ENCODE measurements around the gene LIN9. TPM values are rescaled to one million over a fixed set of nuclear protein-coding genes. Genes with fewer than 3 reads are reported as not detected.

LIN9 gene
- total and polyA plus RNA-seq, 2 of the 13 experiments (the other 11 are each of a cell fraction or from before 2014, with no cell fraction given) = 3.0 to 10.0 TPM

- TF ChIP-seq SNAPC4 (CRISPR knock-in tag; IDR thresholded peaks at IDR 0.05) (no peak), ZNF337 (CRISPR knock-in tag; IDR thresholded peaks at IDR 0.05; ENCODE audit: borderline replicate concordance, low read depth) (no peak), DPF2 (CRISPR knock-in tag; IDR thresholded peaks at IDR 0.05; ENCODE audit: borderline replicate concordance, low read depth) (no peak), SYNCRIP (IDR thresholded peaks at IDR 0.05; ENCODE audit: insufficient read depth, low read depth, low read length) (no peak), SP5 (CRISPR knock-in tag; IDR thresholded peaks at IDR 0.05; ENCODE audit: borderline replicate concordance, low read depth) (no peak), CBFB (CRISPR knock-in tag; IDR thresholded peaks at IDR 0.05) (no peak), XBP1 (CRISPR knock-in tag; IDR thresholded peaks at IDR 0.05) (no peak), ZNF562 (CRISPR knock-in tag; IDR thresholded peaks at IDR 0.05; ENCODE audit: borderline replicate concordance) (no peak), ZMAT3 (CRISPR knock-in tag; conservative IDR thresholded peaks at IDR 0.05) (0 out of 2 replicates have a peak, but pooled peaks have one; percentile 37), TARDBP (CRISPR knock-in tag; IDR thresholded peaks at IDR 0.05) (peak; percentile 70; the same call in 1 of the 2 replicates), FOXJ3 (CRISPR knock-in tag; IDR thresholded peaks at IDR 0.05; ENCODE audit: borderline replicate concordance) (no peak), POGK (CRISPR knock-in tag; conservative IDR thresholded peaks at IDR 0.05) (no peak), RELA (CRISPR knock-in tag; IDR thresholded peaks at IDR 0.05) (no peak), GABPA (IDR thresholded peaks at IDR 0.05; ENCODE audit: low read depth, low read length) (peak; percentile 46), GABPA (CRISPR knock-in tag; IDR thresholded peaks at IDR 0.05; ENCODE audit: low read depth) (peak; percentile 74), ZNF614 (CRISPR knock-in tag; IDR thresholded peaks at IDR 0.05; ENCODE audit: borderline replicate concordance) (no peak), ZNF362 (CRISPR knock-in tag; IDR thresholded peaks at IDR 0.05; ENCODE audit: borderline replicate concordance) (no peak), MTF2 (CRISPR knock-in tag; IDR thresholded peaks at IDR 0.05; ENCODE audit: borderline replicate concordance) (no peak), KAT2B (IDR thresholded peaks at IDR 0.05; ENCODE audit: borderline replicate concordance, low read depth, low read length) (no peak)
These were observed 720 bp downstream of the LIN9 start (continued) for GRCh38 chr1:226308166-226308722.
